Colonic mucosa (tissue), 4 donors: Measurements from ENCODE around the gene DSCAML1. TPM values are rescaled to one million over a fixed set of nuclear protein-coding genes. Genes with fewer than 3 reads are reported as not detected.

Source experiments
- DNase-seq: peaks from one replicate; pipeline ENCODE4 v3.0.0-alpha.2; 2020
- H3K27ac ChIP-seq: fragments of 200-600 bp; one replicate; pipeline ENCODE4 v1.8.0; 2021
- H3K27me3 ChIP-seq: fragments of 200-600 bp; one replicate; pipeline ENCODE4 v1.8.0; 2021
- H3K36me3 ChIP-seq: fragments of 200-600 bp; one replicate; pipeline ENCODE4 v1.8.0; 2021
- H3K4me1 ChIP-seq: fragments of 200-600 bp; one replicate; pipeline ENCODE4 v1.8.0; 2021; ENCODE audit warnings: mild to moderate bottlenecking
- H3K4me3 ChIP-seq: fragments of 200-600 bp; one replicate; pipeline ENCODE4 v1.8.0; 2021
- H3K9ac ChIP-seq, 2 donors: one replicate each; pipeline ENCODE4 v1.7.0; 2013; ENCODE audit warnings: control low read depth in 2 of 2, low read depth in 2 of 2, low read length in 2 of 2
- H3K9me3 ChIP-seq: fragments of 200-600 bp; one replicate; pipeline ENCODE4 v1.8.0; 2021
- CTCF ChIP-seq: fragments of 200-600 bp; IDR thresholded peaks from one replicate; pipeline ENCODE4 v1.8.0; 2022; ENCODE audit warnings: antibody characterized with exemption, mild to moderate bottlenecking
- intact Hi-C: fragments of 100-400 bp; cut with DNase I; formaldehyde crosslinking; loops from one replicate; pipeline ENCODE4 v1.14.1; 2022
- total RNA-seq, 2 donors: library from RNA; stranded (reverse); fragmentation: NEBNext Ultra II Directional in 1 of 2; extraction: Animal tissue kit (Norgen Biotek cat#: 25700) in 1 of 2; gene quantifications; one replicate each; pipeline ENCODE4 v1.2.1, GENCODE V29; 2021
- donor health status: healthy.
- donor health status: DM: no; HTN: no; CAD: no.
- donor health status: DM: no; HTN: no; CAD: no.

Gene DSCAML1
- total RNA-seq, 2 donors from 2014 or later, result 1.2 to 4.3 TPM

GRCh38 chr11:117679461-117679860 is 117.6 kb downstream of the DSCAML1 start:
- intact Hi-C loops, result no loop called here
- H3K36me3 ChIP-seq, result no peaks in the 10 kb centered on the region
- H3K4me3 ChIP-seq, result no peak overlapping the region
- H3K27ac ChIP-seq, result no peak overlapping the region
- H3K9me3 ChIP-seq, result no peaks in the 10 kb centered on the region
- no peaks in the 10 kb centered on the region for H3K4me1 ChIP-seq
- no peak overlapping the region for H3K9ac ChIP-seq
- DNase-seq, result no peak
- TF ChIP-seq CTCF, result no peak
- no peaks in the 10 kb centered on the region for H3K27me3 ChIP-seq

DNA sequence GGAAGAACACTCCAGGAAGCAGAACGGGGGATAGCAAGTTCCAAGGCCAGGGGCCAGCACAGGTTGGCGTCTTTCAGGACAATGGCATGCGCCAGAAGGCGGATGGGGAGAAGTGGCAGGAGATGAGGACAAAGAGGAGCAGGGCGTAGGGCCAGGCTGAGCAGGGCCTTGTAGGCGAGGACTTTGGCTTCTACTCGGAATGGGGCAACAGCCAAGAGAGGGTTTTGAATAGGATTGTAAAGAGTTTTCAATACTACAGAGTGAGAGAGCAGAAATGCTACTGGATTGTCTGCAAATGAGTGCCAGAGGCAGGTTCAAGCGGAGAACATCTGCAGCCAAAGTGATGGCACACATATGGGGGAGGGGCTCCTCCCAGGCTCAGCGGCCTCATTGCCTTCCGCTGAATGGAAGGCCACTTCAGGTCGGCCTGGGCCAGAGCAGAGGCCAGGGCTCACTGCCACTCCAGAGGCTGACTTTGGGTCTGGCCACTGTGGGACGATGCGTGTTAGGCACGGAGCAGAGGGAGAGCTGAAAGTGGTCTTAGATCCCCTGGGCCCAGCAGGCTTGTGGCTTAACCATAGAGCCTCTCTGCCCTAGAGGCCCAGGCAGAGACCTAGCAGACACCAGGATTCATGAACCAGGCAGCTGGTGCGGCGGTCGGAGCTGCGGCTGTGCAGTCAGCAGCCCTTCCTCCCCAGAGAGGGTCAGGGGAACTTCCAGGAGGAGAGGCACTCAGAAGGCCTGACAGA is 118.2 kb downstream of the DSCAML1 start:
- no peak overlapping the region for H3K9ac ChIP-seq
- H3K4me1 ChIP-seq, result no peaks in the 10 kb centered on the region
- no peaks in the 10 kb centered on the region for H3K9me3 ChIP-seq
- H3K27me3 ChIP-seq, result no peaks in the 10 kb centered on the region
- TF ChIP-seq CTCF, result no peak
- intact Hi-C loops, result no loop called here
- DNase-seq, result no peak
- no peaks in the 10 kb centered on the region for H3K36me3 ChIP-seq
- H3K4me3 ChIP-seq, result no peak overlapping the region
- no peak overlapping the region for H3K27ac ChIP-seq

DNA sequence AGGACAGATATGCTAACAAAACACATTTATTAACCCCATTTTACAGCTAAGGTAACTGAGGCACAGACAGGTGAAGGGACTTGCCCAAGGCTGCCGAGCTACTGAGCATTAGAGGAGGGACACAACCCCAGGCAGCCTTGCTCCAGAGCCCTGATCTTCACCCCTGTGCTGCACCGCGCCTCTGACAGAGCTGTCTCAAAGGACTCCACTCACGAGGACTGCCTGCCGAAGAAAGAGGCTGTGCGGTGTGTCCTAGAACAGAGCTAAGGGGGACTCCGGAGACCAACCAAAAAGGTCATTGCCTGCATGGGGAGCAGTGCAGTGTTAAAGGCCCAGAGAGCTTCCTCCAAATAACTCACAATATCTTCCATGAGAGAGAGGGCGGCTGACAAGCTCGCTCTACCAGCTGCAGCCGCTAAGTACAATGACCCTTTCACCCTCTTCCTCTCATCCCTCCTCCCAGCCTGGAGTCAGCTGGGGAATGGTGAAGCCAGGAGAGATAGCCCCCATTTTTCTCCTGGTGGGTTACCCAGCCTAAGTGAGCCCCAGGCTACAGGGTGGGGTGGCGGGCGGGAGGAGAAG is 119.2 kb downstream of the DSCAML1 start:
- Histone ChIP-seq H3K27ac (no peak overlapping the region), H3K9me3 (no peaks in the 10 kb centered on the region), H3K4me1 (no peaks in the 10 kb centered on the region), H3K27me3 (no peaks in the 10 kb centered on the region), H3K9ac (no peak overlapping the region), H3K4me3 (no peak overlapping the region), H3K36me3 (no peaks in the 10 kb centered on the region)
- no peak for DNase-seq
- intact Hi-C loops, result no loop called here
- TF ChIP-seq CTCF, result no peak

DNA sequence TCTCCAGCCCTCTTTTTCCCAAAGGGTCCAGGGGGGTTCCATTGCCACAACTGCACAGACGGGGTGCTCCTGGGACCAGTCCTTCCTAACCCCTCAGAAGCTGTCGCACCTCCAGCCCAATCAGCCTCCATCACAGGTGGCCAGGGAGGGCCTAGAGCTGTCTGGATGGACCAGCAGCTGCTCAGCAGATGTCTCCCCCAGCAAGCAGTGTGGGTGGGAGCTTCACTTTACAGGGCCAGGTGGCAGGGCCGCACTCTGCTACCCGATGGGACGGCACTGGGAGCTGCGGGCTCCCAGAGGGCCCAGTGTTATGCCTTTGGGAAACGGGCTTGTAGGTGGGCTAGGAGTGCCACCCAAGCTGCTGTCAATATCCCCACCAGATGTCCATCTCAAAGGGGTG is 120.5 kb downstream of the DSCAML1 start:
- Histone ChIP-seq H3K4me1 (no peaks in the 10 kb centered on the region), H3K4me3 (no peak overlapping the region), H3K9me3 (no peaks in the 10 kb centered on the region), H3K27ac (no peak overlapping the region), H3K9ac (no peak overlapping the region), H3K27me3 (no peaks in the 10 kb centered on the region), H3K36me3 (no peaks in the 10 kb centered on the region)
- DNase-seq, result no peak
- no peak for TF ChIP-seq CTCF
- intact Hi-C loops, result no loop called here

GRCh38 chr11:117673602-117674001 is 123.4 kb downstream of the DSCAML1 start:
- no peaks in the 10 kb centered on the region for H3K9me3 ChIP-seq
- no peaks in the 10 kb centered on the region for H3K27me3 ChIP-seq
- TF ChIP-seq CTCF, result no peak
- H3K27ac ChIP-seq, result no peak overlapping the region
- no peaks in the 10 kb centered on the region for H3K36me3 ChIP-seq
- intact Hi-C loops, result no loop called here
- no peak for DNase-seq
- H3K4me1 ChIP-seq, result no peaks in the 10 kb centered on the region
- H3K9ac ChIP-seq, result no peak overlapping the region
- H3K4me3 ChIP-seq, result no peak overlapping the region
